ENCODE data around the gene HABP4. TPM values are rescaled to one million over a fixed set of nuclear protein-coding genes. Genes with fewer than 3 reads are reported as not detected.

Gene HABP4
- total RNA-seq, 1 donor from 2014 or later, result 17.2 TPM

DNA sequence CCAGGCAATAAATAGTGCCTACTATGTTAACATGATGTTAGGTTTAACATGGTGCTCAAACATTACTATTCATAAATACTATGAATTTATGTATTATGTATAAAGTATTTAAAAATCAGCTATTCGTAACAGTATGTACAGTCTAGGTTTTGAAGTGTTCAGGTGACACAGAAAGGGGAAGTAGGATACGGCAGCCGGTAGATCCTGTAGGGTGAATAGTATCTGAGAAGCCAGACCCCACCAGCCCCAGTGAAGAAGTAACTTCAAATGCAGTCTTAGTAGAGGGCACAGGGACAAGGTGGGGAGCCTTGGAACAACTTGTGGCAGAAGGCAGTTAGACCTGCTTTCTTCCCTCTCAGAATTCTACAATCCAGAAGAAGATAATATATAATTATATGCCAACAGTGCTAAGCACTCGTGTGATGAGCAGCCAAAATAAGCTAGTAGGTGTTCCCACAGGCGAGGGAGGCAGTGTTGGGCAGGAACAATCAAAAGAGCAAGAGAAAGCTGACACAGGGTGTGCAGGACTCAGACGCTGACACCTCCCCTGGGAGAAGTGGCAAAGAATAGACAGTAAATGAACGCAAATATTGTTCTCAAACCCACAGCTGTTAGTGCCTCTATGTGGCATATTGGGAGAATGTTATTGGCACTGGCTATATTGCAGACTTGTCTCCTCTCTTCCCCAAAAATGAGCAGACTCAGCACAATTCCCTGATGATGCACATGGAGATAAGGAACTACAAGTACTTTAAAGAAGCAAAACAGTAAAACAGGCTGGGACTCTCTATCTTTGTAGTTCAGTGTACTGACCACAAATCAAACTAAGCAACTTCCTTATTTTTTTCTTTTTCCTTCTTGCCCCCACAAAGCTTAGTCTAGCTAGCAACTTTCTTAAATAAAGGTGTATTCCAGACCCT, 36.4 kb upstream of the HABP4 start:
- Histone ChIP-seq H3K4me3 (no peak overlapping the region), H3K4me1 (peaks cover 15% of the 10 kb centered on the region), H3K36me3 (no peaks in the 10 kb centered on the region), H3K9me3 (no peaks in the 10 kb centered on the region), H3K27me3 (no peaks in the 10 kb centered on the region), H3K27ac (no peak overlapping the region)
- DNase-seq (ENCODE audit: extremely low spot score in 2 of 2), result no peak
- intact Hi-C loops (cut with DNase I), result loop anchor here (10.0 kb wide), 1 partner anchor 241 kb away; the partner anchor contains the start of gene PRXL2C
- no peak for TF ChIP-seq POLR2AphosphoS5 (IDR thresholded peaks at IDR 0.05; ENCODE audit: insufficient read depth in 1 of 2, low read depth in 1 of 2)
- TF ChIP-seq POLR2A (IDR thresholded peaks at IDR 0.05), result no peak
- TF ChIP-seq, protein P1, sequence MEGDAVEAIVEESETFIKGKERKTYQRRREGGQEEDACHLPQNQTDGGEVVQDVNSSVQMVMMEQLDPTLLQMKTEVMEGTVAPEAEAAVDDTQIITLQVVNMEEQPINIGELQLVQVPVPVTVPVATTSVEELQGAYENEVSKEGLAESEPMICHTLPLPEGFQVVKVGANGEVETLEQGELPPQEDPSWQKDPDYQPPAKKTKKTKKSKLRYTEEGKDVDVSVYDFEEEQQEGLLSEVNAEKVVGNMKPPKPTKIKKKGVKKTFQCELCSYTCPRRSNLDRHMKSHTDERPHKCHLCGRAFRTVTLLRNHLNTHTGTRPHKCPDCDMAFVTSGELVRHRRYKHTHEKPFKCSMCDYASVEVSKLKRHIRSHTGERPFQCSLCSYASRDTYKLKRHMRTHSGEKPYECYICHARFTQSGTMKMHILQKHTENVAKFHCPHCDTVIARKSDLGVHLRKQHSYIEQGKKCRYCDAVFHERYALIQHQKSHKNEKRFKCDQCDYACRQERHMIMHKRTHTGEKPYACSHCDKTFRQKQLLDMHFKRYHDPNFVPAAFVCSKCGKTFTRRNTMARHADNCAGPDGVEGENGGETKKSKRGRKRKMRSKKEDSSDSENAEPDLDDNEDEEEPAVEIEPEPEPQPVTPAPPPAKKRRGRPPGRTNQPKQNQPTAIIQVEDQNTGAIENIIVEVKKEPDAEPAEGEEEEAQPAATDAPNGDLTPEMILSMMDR (IDR thresholded peaks at IDR 0.05), result no peak

DNA sequence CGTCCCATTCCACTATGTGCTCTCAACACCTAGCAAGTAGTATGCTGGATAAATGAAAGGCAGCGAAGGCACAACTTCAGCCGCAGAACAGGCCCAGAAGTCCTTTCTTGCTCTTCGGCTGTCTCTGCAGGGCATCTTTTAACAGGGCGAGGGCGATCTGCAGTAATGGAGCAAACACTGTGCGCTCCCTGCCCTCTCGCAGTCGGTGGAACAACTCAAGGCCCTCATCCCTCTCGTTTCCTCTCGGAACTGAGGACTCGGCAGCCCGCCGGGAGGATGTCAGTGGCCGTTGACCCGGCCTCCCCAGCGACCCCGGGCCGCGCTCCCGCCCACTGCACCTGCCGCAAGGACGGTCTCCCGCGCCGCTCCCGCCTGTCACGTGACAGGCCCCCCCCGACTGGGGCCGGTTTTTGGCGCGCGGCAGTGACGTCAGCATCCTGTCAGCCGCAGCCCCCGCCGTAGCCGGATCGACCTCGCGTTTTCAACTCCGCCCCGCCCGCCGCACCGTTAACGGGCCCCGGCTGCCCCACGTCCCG, 32.9 kb upstream of the HABP4 start:
- TF ChIP-seq POLR2AphosphoS5 (IDR thresholded peaks at IDR 0.05; ENCODE audit: insufficient read depth in 1 of 2, low read depth in 1 of 2) (peak; percentile 56 to 81), POLR2A (IDR thresholded peaks at IDR 0.05) (no peak)
- TF ChIP-seq, protein P1 (IDR thresholded peaks at IDR 0.05), result peak in 1 of 3 experiments; percentile 14
- no peaks in the 10 kb centered on the region for H3K9me3 ChIP-seq
- peak overlapping the region; percentile 99 for H3K27ac ChIP-seq
- no peaks in the 10 kb centered on the region for H3K27me3 ChIP-seq
- no peaks in the 10 kb centered on the region for H3K36me3 ChIP-seq
- intact Hi-C loops (cut with DNase I), result loop anchor here (10.0 kb wide), 1 partner anchor 238 kb away; the partner anchor contains the start of gene PRXL2C
- H3K4me1 ChIP-seq, result peaks cover 33% of the 10 kb centered on the region
- peak in 1 of 2 donors; percentile 91 for DNase-seq (ENCODE audit: extremely low spot score in 2 of 2)
- H3K4me3 ChIP-seq, result peak overlapping the region; percentile 93 to 96

DNA sequence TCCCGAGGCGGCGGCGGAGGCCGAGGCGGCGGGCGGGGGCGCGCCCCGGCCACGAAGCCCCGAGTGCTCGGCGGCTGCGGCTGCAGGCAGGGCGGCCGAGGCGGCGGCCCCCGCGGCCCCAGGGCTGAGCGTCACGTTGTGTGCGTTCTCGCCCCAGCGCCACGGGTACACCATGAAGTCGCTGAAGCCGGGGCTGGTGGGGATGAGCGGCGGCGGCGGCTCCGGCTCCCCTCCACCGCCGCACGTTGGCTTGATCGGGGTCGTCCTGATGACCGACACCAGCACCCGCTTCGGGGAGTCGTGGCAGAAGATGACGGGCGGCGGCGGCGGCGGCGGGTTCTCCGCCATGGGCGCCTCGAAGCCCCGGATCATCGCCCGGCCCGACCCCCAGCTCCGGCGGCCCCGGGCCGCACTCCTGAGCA, 32.3 kb upstream of the HABP4 start:
- intact Hi-C loops (cut with DNase I), result loop anchor here (10.0 kb wide), 1 partner anchor 237 kb away; the partner anchor contains the start of gene PRXL2C
- Histone ChIP-seq H3K9me3 (no peaks in the 10 kb centered on the region), H3K27ac (peak overlapping the region; percentile 99), H3K4me3 (peak overlapping the region; percentile 93 to 96), H3K4me1 (peaks cover 33% of the 10 kb centered on the region), H3K36me3 (no peaks in the 10 kb centered on the region), H3K27me3 (no peaks in the 10 kb centered on the region)
- TF ChIP-seq POLR2A (IDR thresholded peaks at IDR 0.05) (no peak), POLR2AphosphoS5 (IDR thresholded peaks at IDR 0.05; ENCODE audit: insufficient read depth in 1 of 2, low read depth in 1 of 2) (no peak)
- TF ChIP-seq, protein P1 (IDR thresholded peaks at IDR 0.05), result no peak
- DNase-seq (ENCODE audit: extremely low spot score in 2 of 2), result no peak

DNA sequence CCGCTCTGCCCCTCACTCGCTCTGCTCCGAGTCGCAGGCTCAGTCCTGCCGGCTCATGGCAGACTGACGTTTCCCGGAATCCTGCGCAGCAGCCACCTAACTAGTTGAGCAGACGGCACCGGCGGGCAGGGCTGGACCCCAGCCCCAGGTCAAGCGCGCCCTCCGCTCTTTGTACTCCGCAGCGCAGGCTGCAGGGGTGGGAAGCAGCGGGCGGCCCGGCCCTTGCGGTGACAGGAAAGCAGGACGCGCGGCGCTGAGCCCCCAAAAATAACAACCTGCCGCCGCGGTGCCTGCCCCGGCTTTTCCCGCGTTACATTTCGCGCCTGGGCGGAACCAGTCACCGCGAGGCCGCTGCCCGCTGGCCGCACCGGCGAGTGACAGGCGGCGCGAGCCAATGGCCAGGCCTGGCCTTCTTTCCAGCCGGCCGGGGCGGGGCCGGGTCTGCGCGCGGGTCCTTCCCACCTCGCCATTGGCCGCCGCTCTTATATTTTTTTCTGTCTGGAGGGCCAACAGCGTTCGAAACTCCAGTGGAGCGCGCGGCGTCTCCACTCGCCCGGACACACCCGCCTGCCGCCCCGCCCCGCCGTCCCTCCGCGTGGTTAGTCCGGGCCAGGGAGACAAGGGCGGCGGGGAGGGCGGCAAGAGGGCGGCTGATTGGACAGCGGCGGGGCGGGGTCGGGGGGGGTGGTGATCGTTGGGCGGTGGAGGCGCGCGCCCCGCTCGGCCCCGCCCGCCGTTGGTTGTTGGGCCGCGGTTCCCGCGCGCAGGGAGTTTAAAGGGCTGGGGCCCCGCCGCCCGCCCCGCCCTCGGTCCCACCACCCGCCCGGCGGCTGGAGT, 31.7 kb upstream of the HABP4 start, which contains the start of gene ZNF367:
ZNF367 (minus strand) TSS at position 288 of the 837 bp plus-strand sequence. CDS start 338 bp downstream, outside the sequence.
- H3K27me3 ChIP-seq, result no peaks in the 10 kb centered on the region
- H3K9me3 ChIP-seq, result no peaks in the 10 kb centered on the region
- DNase-seq (ENCODE audit: extremely low spot score in 2 of 2), result peak in 1 of 2 donors; percentile 99
- peak within 1 kb of the TSS; percentile 99 for H3K27ac ChIP-seq
- H3K4me3 ChIP-seq, result peak within 1 kb of the TSS; percentile 93 to 96
- no peaks in the 10 kb centered on the region for H3K36me3 ChIP-seq
- TF ChIP-seq POLR2AphosphoS5 (IDR thresholded peaks at IDR 0.05; ENCODE audit: insufficient read depth in 1 of 2, low read depth in 1 of 2) (peak; percentile 37 to 57), POLR2A (IDR thresholded peaks at IDR 0.05) (peak in 1 of 2 donors; percentile 2)
- TF ChIP-seq, protein P1 (IDR thresholded peaks at IDR 0.05), result peak in 1 of 3 experiments; percentile 6
- intact Hi-C loops (cut with DNase I), result loop anchor here (10.0 kb wide), 1 partner anchor 236 kb away; the partner anchor contains the start of gene PRXL2C
- peaks cover 33% of the 10 kb centered on the region for H3K4me1 ChIP-seq
